GM19238 (cell line): ENCODE measurements around the gene GPR37L1.

Experiments
- DNase-seq: peaks from one replicate; pipeline ENCODE4 v3.0.0; 2011; ENCODE audit warnings: low spot score; ENCODE audit not compliant: insufficient read length

GPR37L1 gene

GRCh38 chr1:202154148-202154765, 31.5 kb downstream of the GPR37L1 start:
- DNase-seq = no peak

- DNase-seq = no peak
Observed at GRCh38 chr1:202154766-202155477, 32.2 kb downstream of the GPR37L1 start.

- no peak for DNase-seq
Observed at GRCh38 chr1:202155478-202156021, 32.8 kb downstream of the GPR37L1 start.

DNA sequence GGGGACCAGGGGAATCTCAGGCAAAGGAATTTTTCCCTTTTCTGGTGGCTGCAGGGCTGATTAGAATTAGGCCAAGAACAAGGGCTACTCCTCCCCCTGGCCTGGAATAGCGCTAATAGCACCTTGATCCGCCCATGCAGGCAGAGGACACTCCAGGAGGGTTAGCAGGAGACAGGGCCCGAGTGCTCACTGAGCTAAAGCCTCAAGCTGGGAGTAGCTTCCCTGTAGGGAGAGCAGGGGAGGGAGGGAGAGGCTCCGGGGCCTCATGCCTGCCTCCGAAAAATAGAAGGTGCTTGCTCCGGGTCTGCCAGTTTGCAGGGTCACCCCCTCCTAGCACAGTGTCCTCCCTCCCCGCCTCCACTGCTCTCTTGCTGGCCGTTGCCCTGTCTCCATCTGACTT, 33.9 kb downstream of the GPR37L1 start:
- DNase-seq = no peak

DNA sequence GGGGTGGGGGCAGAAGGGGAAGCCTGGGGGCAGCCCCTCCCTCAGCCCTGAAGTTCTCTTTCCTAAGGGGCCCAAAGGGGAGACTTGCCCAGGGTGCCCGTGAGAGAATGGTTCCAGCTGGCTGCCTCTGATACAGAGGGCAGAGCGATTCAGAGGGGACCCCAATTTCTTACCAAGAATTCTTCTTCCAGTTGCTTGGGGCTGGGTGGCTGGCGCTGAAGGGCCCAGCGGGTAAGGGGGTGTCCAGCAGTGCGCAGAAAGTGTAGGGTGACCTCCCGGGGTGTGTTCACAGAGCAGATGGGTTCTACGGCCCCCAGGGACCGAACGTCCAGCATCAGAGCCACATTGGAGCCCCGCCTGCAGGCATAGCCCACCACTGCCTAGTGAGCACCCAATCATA, 35.2 kb downstream of the GPR37L1 start:
- no peak for DNase-seq

DNA sequence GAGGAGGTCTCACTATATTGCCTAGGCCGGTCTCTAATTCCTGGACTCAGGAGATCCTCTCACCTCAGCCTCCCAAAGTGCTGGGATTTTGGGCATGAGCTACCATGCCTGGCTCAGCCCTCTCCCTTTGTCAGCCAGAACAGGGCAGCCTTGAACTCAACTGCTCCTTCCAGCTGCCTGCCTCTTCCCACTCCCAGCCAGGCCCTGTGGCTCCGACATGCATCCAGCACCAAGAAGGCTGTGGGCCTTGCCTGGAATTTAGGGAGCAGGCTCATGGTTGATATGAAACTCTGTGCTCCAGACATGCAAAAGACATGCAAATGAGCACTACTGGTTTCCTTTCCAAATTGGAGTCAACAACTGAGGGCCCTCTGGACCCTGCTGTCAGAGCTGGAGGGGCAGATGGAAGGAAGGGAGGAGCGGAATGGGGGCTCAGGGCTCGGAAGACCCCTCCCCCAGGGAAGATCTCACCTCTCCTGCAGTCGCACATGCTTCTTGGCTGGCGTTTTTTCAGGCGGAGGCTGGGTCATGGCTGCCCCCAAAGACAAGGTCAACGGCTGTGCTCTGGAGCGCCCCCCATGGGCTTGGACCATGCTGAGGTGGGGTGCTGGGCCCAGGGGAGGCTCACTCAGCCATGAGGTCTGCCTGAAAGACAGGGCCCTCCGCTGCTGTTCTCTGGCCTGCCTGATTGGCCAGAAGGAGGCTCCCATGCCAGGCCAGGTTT, 36.3 kb downstream of the GPR37L1 start:
- peak; percentile 36 for DNase-seq

- DNase-seq = peak; percentile 58
Observed at GRCh38 chr1:202159534-202160371, 37.0 kb downstream of the GPR37L1 start.

DNA sequence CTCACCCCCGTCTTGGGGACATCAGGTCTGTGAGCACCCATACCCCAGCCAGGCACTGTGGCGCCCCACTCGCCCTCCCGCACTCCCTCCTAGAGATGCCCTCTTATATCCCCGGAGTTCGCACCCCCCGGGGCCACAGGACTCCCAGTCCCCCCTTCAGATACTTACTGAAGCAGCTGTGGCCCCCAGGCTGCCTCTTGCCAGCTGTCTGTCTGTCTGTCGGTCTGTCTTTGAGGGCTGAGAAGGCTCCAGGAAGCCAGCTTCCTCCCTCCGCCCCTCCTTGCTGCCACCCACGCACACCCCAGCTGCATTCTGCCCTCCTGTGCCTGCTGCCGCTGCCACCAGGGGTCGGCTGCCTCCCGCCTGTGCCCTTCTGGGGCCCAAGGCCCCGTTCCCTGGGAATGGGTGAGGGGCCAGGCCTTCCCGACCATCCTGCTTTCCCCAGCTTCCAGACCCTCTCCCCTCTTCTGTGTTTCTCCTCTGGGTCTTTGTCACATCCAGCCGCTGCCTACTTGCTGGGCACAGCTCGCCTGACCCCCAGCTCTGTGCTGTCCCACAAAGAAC, 37.7 kb downstream of the GPR37L1 start, which contains the start of gene PTPN7:
Gene PTPN7, minus strand, starts transcription at position 226 of the 564 bp plus-strand sequence. CDS start 1,200 bp downstream, outside the sequence.
- DNase-seq = peak; percentile 78

- DNase-seq = no peak
Observed at GRCh38 chr1:202161151-202162046, 38.7 kb downstream of the GPR37L1 start.

GRCh38 chr1:202162047-202162417, 39.3 kb downstream of the GPR37L1 start:
- DNase-seq = peak; percentile 41

- no peak for DNase-seq
Observed at GRCh38 chr1:202162418-202163280, 39.9 kb downstream of the GPR37L1 start.

- no peak for DNase-seq
Observed at GRCh38 chr1:202163281-202164270, 40.9 kb downstream of the GPR37L1 start.

- DNase-seq = peak; percentile 71
Observed at GRCh38 chr1:202164271-202165037, 41.7 kb downstream of the GPR37L1 start.

- no peak for DNase-seq
Observed at GRCh38 chr1:202165267-202165941, 42.7 kb downstream of the GPR37L1 start.

DNA sequence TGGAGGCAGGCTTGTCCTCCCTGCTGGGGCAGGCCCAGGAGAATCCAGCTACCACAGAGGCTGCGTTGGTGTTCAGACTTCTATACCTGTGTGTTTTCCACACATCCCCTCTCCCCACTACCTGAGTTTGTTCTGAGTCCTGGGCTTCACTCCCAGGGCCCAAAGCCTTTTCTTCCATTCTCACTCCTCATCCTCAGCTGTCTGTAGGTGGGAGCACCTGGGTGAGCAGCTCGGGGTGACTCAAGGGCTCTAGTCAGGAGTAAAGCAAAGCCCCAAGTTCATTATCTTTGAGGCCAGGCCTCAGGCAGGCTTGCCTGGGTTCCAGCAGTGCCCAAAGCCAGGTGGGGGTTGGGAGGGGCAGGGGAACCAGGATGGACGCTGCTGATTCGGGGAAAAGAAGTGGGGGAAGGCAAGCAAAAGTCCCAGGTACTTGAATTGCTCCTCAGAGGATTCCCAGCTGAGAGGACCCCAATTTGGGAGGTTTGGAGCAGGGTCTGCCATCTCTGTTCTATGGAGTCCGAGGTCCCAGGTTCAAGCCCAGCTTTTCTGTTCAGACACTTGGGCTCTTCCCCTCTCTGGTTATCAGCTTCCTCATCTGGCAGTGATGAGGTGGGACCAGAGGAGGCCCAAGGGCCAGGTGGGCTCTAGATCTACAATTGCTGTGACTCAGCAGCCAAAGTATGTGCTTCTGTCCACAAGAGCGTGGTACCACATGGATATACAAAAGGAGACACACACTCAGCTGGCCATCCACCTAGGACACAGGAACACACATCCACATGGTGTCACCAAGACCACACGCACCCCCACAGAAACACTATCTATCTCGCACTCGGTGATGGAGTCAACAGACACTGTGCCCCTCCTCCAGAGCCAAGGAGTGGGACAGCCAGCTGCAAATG, 43.5 kb downstream of the GPR37L1 start:
- no peak for DNase-seq
